GM12878 (cell line): ENCODE data around the gene WIPF2. TPM values are rescaled to one million over a fixed set of nuclear protein-coding genes. Genes with fewer than 3 reads are reported as not detected.

ENCODE experiments used
- ATAC-seq: fragments of 200-7000 bp; cut with Tn5 transposase; 3 replicates; pipeline ENCODE4 v1.9.1; 2020; ENCODE audit warnings: mild to moderate bottlenecking, moderate library complexity
- BruUV-seq: library from RNA; stranded (reverse); fragments of 400-500 nt; replicated peaks from 2 replicates; lab custom pipeline; 2021; lab: Mats Ljungman, UMichigan
- CTCF ChIA-PET: fragments of 300-600 bp; sonication (Branson Sonifier 250); formaldehyde crosslinking; extraction: SDS; loops from one replicate; lab custom pipeline; 2021; ENCODE audit warnings: inconsistent platforms; lab: Yijun Ruan, JAX
- POLR2A ChIA-PET: fragments of 350-600 bp; formaldehyde crosslinking; extraction: SDS; loops from one replicate; lab custom pipeline; 2021; ENCODE audit warnings: inconsistent platforms; lab: Charles Lee
- RAD21 ChIA-PET: fragments of 300-600 bp; sonication (Branson Sonifier 250); formaldehyde crosslinking; loops from one replicate; lab custom pipeline; 2023; ENCODE audit warnings: antibody characterized with exemption; ENCODE audit not compliant: unreplicated experiment; lab: Charles Lee
- SMC1A ChIA-PET: fragments of 300-600 bp; sonication (Branson Sonifier 250); formaldehyde crosslinking; loops from one replicate; lab custom pipeline; 2023; ENCODE audit not compliant: unreplicated experiment, uncharacterized antibody; lab: Charles Lee
- DNase-seq: peaks from one replicate; pipeline ENCODE4 v3.0.0-alpha.2; 2011; ENCODE audit warnings: low read depth, low spot score
- FAIRE-seq: peaks from 3 replicates; lab custom pipeline; 2011; peaks lifted over from hg19 to GRCh38; lab: Jason Lieb, UNC
- H2AFZ ChIP-seq: 2 replicates; pipeline ENCODE4 v1.6.0; 2011; ENCODE audit warnings: low read depth, low read length, control low read depth; ENCODE audit not compliant: control insufficient read depth
- H3K27ac ChIP-seq: 2 replicates; pipeline ENCODE4 v1.5.1; 2011; ENCODE audit warnings: control low read depth; ENCODE audit not compliant: control insufficient read depth, insufficient read depth
- H3K27me3 ChIP-seq, 2 experiments: replicated peaks in 1 of 2; 2 replicates each; pipeline versions ENCODE4 v1.6.0 to v1.6.1; 2011; ENCODE audit warnings: low read length in 1 of 2; ENCODE audit not compliant: control insufficient read depth in 2 of 2, insufficient read depth in 2 of 2
- H3K36me3 ChIP-seq, 2 experiments: 2 replicates each; pipeline ENCODE4 v1.5.1; 2011; ENCODE audit warnings: low read length in 1 of 2; ENCODE audit not compliant: control insufficient read depth in 2 of 2, insufficient read depth in 2 of 2
- H3K4me1 ChIP-seq: 2 replicates; pipeline ENCODE4 v1.6.1; 2011; ENCODE audit warnings: mild to moderate bottlenecking, low read length, moderate library complexity, mixed read lengths; ENCODE audit not compliant: control insufficient read depth, insufficient read depth
- H3K4me2 ChIP-seq: 2 replicates; pipeline ENCODE4 v1.6.0; 2011; ENCODE audit warnings: control low read depth; ENCODE audit not compliant: control insufficient read depth, insufficient read depth
- H3K4me3 ChIP-seq: fragments of 200-600 bp; sonication (generic); 2 replicates; pipeline ENCODE4 v1.5.1; 2016
- H3K79me2 ChIP-seq: 2 replicates; pipeline ENCODE4 v1.6.0; 2011; ENCODE audit warnings: low read length; ENCODE audit not compliant: control insufficient read depth, insufficient read depth
- H3K9ac ChIP-seq: 2 replicates; pipeline ENCODE4 v1.8.0; 2011; ENCODE audit warnings: low read length, control low read depth, mixed read lengths; ENCODE audit not compliant: control insufficient read depth, insufficient read depth
- H3K9me3 ChIP-seq: replicated peaks from 3 replicates; pipeline ENCODE4 v1.5.1; 2011; ENCODE audit warnings: mild to moderate bottlenecking, low read length; ENCODE audit not compliant: control insufficient read depth, insufficient read depth
- H4K20me1 ChIP-seq: 2 replicates; pipeline ENCODE4 v1.6.0; 2011; ENCODE audit not compliant: control insufficient read depth, insufficient read depth
- E4F1 ChIP-seq: fragments of 450-650 bp; IDR thresholded peaks from 2 replicates; pipeline ENCODE4 v1.6.1; 2018; ENCODE audit warnings: borderline replicate concordance, mild to moderate bottlenecking; ENCODE audit not compliant: partially characterized antibody
- HDGF ChIP-seq: fragments of 450-650 bp; IDR thresholded peaks from 2 replicates; pipeline ENCODE4 v1.6.1; 2016; ENCODE audit warnings: antibody characterized with exemption
- NFXL1 ChIP-seq: fragments of 450-650 bp; IDR thresholded peaks from 2 replicates; pipeline ENCODE4 v1.6.1; 2017; ENCODE audit warnings: antibody characterized with exemption, mild to moderate bottlenecking, borderline replicate concordance
- PKNOX1 ChIP-seq: fragments of 450-650 bp; IDR thresholded peaks from 2 replicates; pipeline ENCODE4 v1.6.1; 2016; ENCODE audit warnings: mild to moderate bottlenecking
- TARDBP ChIP-seq: IDR thresholded peaks from 2 replicates; pipeline ENCODE4 v1.6.1; 2016; ENCODE audit warnings: borderline replicate concordance
- WRNIP1 ChIP-seq: IDR thresholded peaks from 2 replicates; pipeline ENCODE4 v1.6.1; 2011; ENCODE audit warnings: low read depth, low read length, improper control_type of control experiment, borderline replicate concordance
- WGBS: methylation state at CpG from one replicate; pipeline ENCODE4 v1.1.6; 2016; ENCODE audit warnings: low lambda C conversion rate; ENCODE audit not compliant: insufficient replicate concordance, insufficient coverage; ENCODE audit errors: missing lambda C conversion rate; 5-methylcytosine and 5-hydroxymethylcytosine counted together
- in situ Hi-C: fragments of 300-500 bp; cut with MboI; formaldehyde crosslinking; loops from 9 replicates; pipeline ENCODE4 v1.14.3; 2018; ENCODE audit warnings: mixed read lengths
- intact Hi-C: fragments of 100-400 bp; cut with micrococcal nuclease; formaldehyde crosslinking; loops from one replicate; pipeline ENCODE4 v1.14.2; 2022; ENCODE audit not compliant: unreplicated experiment
- polyA plus RNA-seq, 11 experiments: library from polyadenylated mRNA; depleted of rRNA in 4 of 11; unstranded in 6 of 11; stranded (reverse) in 5 of 11; fragments of >200 nt; fragmentation: Nextera tagmentation in 4 of 11; fragmentation: Illumina TruSeq in 1 of 11; extraction: Ambion mirVana in 4 of 11; extraction: Trizol in 1 of 11; gene quantifications; 1 replicate in 1 of 11; 2 replicates in 10 of 11; pipeline versions ENCODE4 v1.2.1 to v1.2.3, GENCODE V29; 2011 to 2016; ENCODE audit warnings: inconsistent platforms in 2 of 11, missing spikeins in 2 of 11, low read depth in 1 of 11
- total RNA-seq, 4 experiments: library from RNA; depleted of rRNA in 3 of 4; stranded (reverse); fragments of >200 nt in 3 of 4; fragmentation: Illumina TruSeq in 1 of 4; extraction: Trizol in 1 of 4; gene quantifications; 2 replicates each; pipeline versions ENCODE4 v1.2.1 to v1.2.3, GENCODE V29; 2013 to 2021
- TF ChIP-seq, protein P1 (sequence below), 3 experiments: IDR thresholded peaks in 2 of 3; conservative IDR thresholded peaks in 1 of 3; 2 replicates each; pipeline ENCODE4 v1.5.1; 2011; ENCODE audit warnings: low read depth in 3 of 3, low read length in 3 of 3, mild to moderate bottlenecking in 3 of 3, control low read depth in 2 of 3, moderate library complexity in 2 of 3, inconsistent platforms in 1 of 3, mixed read lengths in 1 of 3; ENCODE audit not compliant: control insufficient read depth in 2 of 3, insufficient read depth in 1 of 3; ENCODE audit errors: extremely low read depth in 1 of 3

Gene WIPF2
- total and polyA plus RNA-seq, 10 of the 15 experiments (the other 5 are each of a cell fraction or from before 2014, with no cell fraction given): 4.2 to 20.8 (median 7.1) TPM

GRCh38 chr17:40318830-40319391, 99.8 kb downstream of the WIPF2 start:
- H4K20me1 ChIP-seq: no peaks in the 10 kb centered on the region
- no peaks in the 10 kb centered on the region for H3K36me3 ChIP-seq
- ChIA-PET POLR2A (interaction anchor here (1.0 to 2.6 kb wide), 5 partner anchors 8 to 213 kb away, joined by 3 to 11 read pairs (median 5); partner anchors contain the start of gene RARA), RAD21 (interaction anchor here (0.6 to 12.6 kb wide), 6 partner anchors 9 to 117 kb away, joined by 4 to 156 read pairs (median 4); partner anchors contain the start of genes RARA and TOP2A), CTCF (interaction anchor here (0.6 to 8.4 kb wide), 8 partner anchors 8 to 39 kb away, joined by 3 to 90 read pairs (median 4); partner anchors contain the start of gene RARA), SMC1A (interaction anchor here (1.2 to 11.2 kb wide), 3 partner anchors 11 to 36 kb away, joined by 3 to 172 read pairs (median 6); partner anchors contain the start of gene RARA)
- peak overlapping the region; percentile 91 for H3K4me3 ChIP-seq
- WGBS: under 1% methylated on average over 13 of the region's 13 CpGs
- intact Hi-C loops (loop anchor here (10.0 kb wide), 1 partner anchor 96 kb away; the partner anchor contains the start of gene TOP2A), in situ Hi-C loops (no loop called here)
- H3K4me1 ChIP-seq: peaks cover 46% of the 10 kb centered on the region
- no peak for ATAC-seq
- H2AFZ ChIP-seq: peak overlapping the region; percentile 85; the same call in 1 of the 2 replicates
- H3K27me3 ChIP-seq: no peaks in the 10 kb centered on the region
- no peaks in the 10 kb centered on the region for H3K9me3 ChIP-seq
- H3K4me2 ChIP-seq: peak overlapping the region; percentile 100
- peak; percentile 75 for FAIRE-seq
- no peak for DNase-seq
- H3K9ac ChIP-seq: peak overlapping the region; percentile 91
- no TSS peak for BruUV-seq
- TF ChIP-seq NFXL1: no peak
- TF ChIP-seq, protein P1, sequence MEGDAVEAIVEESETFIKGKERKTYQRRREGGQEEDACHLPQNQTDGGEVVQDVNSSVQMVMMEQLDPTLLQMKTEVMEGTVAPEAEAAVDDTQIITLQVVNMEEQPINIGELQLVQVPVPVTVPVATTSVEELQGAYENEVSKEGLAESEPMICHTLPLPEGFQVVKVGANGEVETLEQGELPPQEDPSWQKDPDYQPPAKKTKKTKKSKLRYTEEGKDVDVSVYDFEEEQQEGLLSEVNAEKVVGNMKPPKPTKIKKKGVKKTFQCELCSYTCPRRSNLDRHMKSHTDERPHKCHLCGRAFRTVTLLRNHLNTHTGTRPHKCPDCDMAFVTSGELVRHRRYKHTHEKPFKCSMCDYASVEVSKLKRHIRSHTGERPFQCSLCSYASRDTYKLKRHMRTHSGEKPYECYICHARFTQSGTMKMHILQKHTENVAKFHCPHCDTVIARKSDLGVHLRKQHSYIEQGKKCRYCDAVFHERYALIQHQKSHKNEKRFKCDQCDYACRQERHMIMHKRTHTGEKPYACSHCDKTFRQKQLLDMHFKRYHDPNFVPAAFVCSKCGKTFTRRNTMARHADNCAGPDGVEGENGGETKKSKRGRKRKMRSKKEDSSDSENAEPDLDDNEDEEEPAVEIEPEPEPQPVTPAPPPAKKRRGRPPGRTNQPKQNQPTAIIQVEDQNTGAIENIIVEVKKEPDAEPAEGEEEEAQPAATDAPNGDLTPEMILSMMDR (IDR thresholded peaks at IDR 0.05 in 2 of 3, conservative IDR thresholded peaks at IDR 0.05 in 1 of 3; ENCODE audit: control insufficient read depth in 2 of 3, extremely low read depth in 1 of 3, insufficient read depth in 1 of 3, low read depth in 3 of 3, low read length in 3 of 3): peak in 1 of 3 experiments; percentile 9; a peak in 1 of 6 replicates
- no peak for TF ChIP-seq PKNOX1
- TF ChIP-seq HDGF: 0 out of 2 replicates have a peak, but pooled peaks have one; percentile 50
- no peak for TF ChIP-seq TARDBP
- 0 out of 2 replicates have a peak, but pooled peaks have one; percentile 55 for TF ChIP-seq WRNIP1
- no peak for TF ChIP-seq E4F1
- peaks cover 61% of the 10 kb centered on the region for H3K79me2 ChIP-seq
- H3K27ac ChIP-seq: peak overlapping the region; percentile 96
